GM12892 (cell line): ENCODE data around the gene UNC5C.

Source experiments
- DNase-seq: peaks from one replicate; pipeline ENCODE4 v3.0.0; 2011; ENCODE audit not compliant: insufficient read length
- FAIRE-seq: peaks from 2 replicates; lab custom pipeline; 2011; peaks lifted over from hg19 to GRCh38; lab: Jason Lieb, UNC
- POLR2A ChIP-seq: IDR thresholded peaks from 2 replicates; pipeline ENCODE4 v1.6.1; 2011; ENCODE audit warnings: low read depth, low read length, control low read depth
- POLR2AphosphoS5 ChIP-seq: IDR thresholded peaks from 2 replicates; pipeline ENCODE4 v1.6.1; 2011; ENCODE audit warnings: low read depth, low read length, control low read depth
- TAF1 ChIP-seq: IDR thresholded peaks from 2 replicates; pipeline ENCODE4 v1.6.1; 2011; ENCODE audit warnings: low read depth, mild to moderate bottlenecking, control low read depth, low read length, borderline replicate concordance

UNC5C gene

DNA sequence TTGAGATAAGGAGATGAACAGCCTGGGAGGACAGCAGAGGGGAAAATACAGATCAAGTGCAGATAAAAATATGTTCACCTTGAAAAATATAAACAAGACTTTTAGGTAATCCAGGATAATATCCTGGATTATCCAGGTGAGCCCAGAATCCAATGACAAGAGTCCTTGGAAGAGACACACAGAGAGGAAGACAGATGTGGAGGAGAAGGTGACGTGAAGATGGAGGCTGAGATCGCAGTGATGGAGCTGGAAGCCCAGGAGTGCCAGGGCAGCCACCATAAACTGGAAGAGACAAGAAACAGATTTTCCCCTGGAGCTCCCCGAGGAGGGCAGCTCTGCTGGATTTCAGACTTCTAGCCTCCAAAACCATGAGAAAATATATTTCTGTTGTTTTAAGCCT lies 230.7 kb downstream of the UNC5C start:
- FAIRE-seq (no peak), DNase-seq (no peak)
- TF ChIP-seq POLR2AphosphoS5: no peak
- no peak for TF ChIP-seq TAF1
- TF ChIP-seq POLR2A: no peak

DNA sequence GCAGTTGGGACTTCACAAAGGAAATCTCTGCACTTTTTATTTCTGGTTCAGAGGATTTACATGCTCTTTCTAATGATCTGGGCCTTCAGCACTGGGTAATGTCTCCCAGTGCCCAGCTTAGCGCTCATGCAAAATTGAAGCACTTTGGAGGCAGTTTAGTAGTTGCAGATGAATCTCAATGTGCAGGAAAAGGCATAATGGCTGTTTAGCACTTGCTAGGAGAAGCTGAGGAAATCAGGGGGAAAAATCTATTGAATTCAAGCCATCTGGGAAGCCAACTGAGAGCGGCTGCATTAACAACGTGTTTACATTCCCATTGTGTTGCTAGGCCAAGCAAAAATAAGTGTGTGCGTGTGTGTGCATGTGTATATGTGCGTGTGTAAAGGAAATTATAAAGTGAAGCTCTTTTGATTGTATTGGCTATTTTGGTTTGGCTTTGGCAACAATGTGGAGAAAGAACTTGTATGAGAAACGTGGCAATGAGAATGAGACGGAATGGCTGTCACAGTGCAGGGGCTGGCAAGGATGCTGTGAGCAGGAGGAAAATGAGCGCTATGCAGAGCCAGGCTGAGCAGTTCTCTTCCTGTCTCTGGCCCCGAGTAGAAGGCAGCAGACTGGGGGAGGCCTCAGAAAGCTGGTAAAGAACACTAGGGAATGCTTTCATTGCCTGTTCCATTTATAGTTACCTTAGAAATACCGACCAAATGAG lies 231.5 kb downstream of the UNC5C start:
- DNase-seq (no peak), FAIRE-seq (no peak)
- no peak for TF ChIP-seq POLR2A
- TF ChIP-seq TAF1: no peak
- no peak for TF ChIP-seq POLR2AphosphoS5

DNA sequence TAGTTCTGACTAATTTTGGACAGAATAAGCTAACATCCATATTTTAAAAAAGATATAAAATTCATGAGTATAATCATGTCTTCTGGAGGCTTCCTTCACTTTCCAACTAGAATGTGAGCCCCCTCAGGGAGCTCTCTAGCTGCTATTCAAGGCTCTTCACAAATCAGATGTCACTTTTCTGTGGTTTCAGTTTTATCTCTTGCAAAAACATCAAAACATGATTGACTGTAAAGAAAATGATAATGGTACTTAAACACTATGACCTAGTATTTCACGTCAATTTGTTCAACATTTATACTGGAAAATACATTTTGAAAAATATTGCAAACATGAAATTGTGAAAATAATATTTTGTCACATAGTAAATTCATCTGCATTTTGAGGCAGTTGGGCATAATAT lies 234.2 kb downstream of the UNC5C start:
- TF ChIP-seq TAF1: no peak
- TF ChIP-seq POLR2A: no peak
- TF ChIP-seq POLR2AphosphoS5: no peak
- DNase-seq (no peak), FAIRE-seq (no peak)

DNA sequence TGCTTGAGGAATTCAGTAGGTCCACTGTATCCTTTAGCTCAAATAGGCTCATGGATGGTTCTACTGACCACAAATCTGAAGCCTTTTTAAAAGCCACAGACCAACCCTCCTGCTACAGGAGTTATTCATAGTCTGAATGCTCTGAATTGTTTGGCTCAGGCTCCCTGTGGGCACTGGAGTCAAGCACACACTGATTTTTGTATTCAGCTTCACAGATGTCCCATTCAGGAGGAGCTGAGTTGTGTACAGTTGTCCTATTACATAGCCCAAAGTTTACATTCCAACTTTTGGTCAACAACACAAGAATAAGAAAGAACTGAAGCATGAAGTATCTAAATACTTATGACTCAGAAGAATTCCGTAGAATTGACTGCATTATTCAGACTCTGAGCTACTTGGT lies 243.9 kb downstream of the UNC5C start:
- no peak for FAIRE-seq
- no peak for DNase-seq
- TF ChIP-seq TAF1: no peak
- no peak for TF ChIP-seq POLR2AphosphoS5
- no peak for TF ChIP-seq POLR2A

DNA sequence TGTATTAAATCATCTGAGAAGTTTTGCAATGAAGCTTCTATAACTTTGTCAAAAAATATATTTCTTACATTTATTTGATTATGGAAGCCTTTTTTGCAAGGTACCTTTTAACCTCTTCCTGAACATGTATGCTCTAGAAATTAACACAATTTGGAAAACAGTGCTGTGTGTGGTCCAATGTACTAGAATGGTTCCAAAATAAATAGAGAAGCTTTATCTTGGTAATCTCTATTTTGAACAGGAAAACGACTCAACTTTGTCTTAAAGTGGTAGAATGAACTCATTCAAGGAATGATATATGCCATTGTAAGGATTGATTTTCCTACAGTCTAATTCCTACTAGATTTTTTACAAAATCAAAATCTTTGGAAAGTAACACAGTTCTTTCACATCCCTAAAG lies 248.5 kb downstream of the UNC5C start:
- DNase-seq (no peak), FAIRE-seq (no peak)
- TF ChIP-seq TAF1: no peak
- no peak for TF ChIP-seq POLR2AphosphoS5
- TF ChIP-seq POLR2A: no peak

DNA sequence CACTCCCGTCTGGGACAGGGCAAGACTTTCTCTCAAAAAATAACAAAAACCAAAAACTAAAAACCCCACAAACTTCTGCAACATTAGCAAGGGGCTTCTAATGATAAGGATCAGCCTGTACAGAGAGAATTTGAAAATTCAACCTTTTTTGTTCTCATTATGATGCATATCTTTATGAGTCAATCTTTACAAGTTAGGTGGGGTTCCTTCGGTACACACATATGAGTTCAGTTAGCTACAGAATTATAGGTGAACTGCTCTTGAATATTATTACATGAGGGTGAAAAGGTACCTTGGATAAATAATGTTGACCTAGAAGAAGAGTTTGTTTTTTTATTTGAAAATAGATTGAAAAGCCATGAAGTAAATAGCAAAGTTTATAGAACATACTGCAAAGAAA lies 252.7 kb downstream of the UNC5C start:
- DNase-seq (no peak), FAIRE-seq (no peak)
- TF ChIP-seq POLR2AphosphoS5 (no peak), POLR2A (no peak), TAF1 (no peak)

DNA sequence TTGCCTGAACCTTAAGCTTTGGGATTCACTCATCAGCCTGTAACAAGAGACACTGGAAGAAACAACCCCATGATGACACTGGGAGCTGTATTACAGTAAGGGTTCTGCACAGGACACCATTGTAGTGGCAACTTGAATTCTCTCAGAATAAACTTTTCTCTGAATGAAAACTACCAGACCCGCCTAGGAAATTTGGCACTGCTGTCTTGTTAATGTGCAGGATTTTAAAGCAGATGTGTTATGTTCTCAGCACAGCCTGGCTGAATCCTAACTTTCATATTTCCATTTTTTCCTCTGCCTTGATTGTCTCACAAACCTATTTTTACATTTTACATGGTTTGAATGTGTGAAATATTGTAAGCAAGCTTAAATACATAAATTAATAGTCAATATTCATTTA lies 253.6 kb downstream of the UNC5C start:
- no peak for FAIRE-seq
- DNase-seq: no peak
- TF ChIP-seq POLR2AphosphoS5 (no peak), TAF1 (no peak), POLR2A (no peak)

DNA sequence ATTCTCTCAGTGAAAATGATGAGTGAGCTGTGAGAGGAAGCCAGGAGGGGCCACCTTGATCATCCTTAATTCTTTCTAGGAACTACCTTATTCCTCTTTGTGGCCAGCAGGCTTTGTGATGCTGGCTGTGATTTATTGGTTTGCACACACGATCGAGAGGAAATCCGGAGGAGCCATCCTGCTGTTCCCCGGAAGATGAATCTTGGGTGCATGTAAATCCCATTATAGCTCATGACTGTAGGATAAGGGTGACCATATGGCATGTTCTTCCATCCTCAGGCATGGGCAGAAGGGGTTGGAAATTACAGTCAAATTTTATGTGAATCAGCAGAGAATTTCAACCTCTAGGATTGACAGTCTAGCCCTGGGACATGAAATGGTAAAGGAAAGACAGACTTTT lies 254.5 kb downstream of the UNC5C start:
- DNase-seq (no peak), FAIRE-seq (no peak)
- TF ChIP-seq TAF1 (no peak), POLR2A (no peak), POLR2AphosphoS5 (no peak)

DNA sequence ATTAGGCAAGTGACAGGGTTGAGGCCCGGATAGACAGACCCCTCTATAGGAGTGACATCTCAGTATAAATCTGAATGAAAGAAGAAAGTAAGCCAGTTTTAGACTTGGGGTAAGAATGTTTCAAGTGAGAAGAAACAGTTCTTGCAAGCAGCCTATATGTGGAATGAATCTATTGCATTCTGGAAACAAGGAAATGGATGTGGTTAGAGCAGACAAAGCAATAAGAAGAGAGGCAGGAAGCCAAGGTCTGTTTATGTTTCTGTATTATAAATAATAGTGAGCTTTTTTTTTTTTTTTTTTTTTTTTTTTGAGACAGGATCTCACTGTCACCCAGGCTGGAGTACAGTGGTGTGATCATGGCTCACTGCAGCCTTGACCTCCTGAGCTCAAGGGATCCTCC lies 255.8 kb downstream of the UNC5C start:
- TF ChIP-seq POLR2A (no peak), POLR2AphosphoS5 (no peak)
- DNase-seq (no peak), FAIRE-seq (no peak)

DNA sequence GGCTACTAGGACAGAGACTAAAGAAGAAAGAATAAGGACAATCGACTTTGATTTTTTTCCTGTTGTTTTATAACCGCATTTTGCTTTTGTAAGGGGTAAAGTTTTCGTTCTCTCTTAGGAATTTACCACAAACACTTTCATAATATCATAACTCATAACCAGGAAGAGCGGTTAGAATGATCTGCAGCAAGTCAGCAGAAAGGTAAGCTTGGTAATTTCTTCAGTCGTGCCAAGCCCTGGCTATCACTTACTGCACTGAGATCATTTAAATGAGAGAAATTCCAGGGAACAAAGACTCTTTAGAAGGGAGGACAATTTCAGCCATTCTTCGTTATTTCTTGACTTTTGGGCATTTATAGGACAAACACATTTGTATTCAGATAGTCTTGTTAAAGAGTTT lies 258.1 kb downstream of the UNC5C start:
- FAIRE-seq (no peak), DNase-seq (no peak)
- TF ChIP-seq POLR2AphosphoS5: no peak
- TF ChIP-seq POLR2A: no peak
- TF ChIP-seq TAF1: no peak

DNA sequence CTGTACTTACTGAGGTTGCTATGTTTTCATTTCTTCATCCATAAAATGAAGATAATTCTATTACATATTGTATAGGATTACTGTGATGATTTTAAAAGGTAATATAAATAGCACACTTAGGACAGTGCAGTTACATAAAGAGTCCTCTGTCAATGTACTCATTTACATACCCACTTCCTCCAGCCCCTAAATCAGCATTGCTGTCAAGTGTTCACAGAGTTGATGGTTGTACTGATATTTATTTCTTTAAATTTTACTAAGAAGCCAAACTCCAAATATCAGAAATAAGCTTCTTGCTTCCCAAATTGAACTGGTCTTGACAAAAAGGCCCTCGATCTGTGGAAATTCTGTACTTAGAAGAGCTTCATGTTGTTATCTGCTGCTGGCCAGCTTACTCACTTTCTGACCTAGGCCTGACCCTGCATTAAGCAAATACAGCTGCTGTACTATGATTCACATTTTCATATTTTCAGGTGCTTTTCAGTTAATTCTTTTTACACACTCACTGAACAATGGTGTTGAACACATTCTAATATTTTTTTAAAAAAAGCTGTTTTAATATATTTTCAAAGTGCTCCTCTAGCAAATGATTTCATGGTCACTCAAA lies 259.6 kb downstream of the UNC5C start:
- no peak for DNase-seq
- FAIRE-seq: no peak
- no peak for TF ChIP-seq POLR2AphosphoS5
- TF ChIP-seq POLR2A: no peak
- no peak for TF ChIP-seq TAF1

DNA sequence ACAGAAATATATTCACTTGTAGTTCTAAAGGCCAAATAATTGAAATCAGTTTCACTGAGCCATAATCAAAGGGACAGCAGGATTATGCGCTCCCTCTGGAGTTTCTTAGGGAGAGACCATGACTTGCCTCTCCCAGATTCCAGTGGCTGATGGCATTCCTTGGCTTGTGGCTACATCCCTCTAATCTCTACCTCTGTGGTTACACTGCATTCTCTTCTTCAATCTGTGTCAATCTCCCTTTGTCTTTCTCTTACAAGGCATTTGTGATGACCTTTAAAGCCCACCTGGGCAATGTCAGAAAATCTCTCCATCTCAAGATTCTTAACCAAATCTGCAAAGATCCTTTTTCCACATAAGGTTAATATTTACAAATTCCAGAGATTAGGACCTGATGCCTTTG lies 260.2 kb downstream of the UNC5C start:
- no peak for TF ChIP-seq POLR2A
- TF ChIP-seq TAF1: no peak
- TF ChIP-seq POLR2AphosphoS5: no peak
- DNase-seq (no peak), FAIRE-seq (no peak)
